RCC 7860 (cell line): ENCODE results near the gene HYAL3.
"Not testable (repeated sequence)": the region's sequence is repeated elsewhere in the genome, so short reads cannot be mapped to it uniquely, and the experiment has no call there.

Experiments used
- DNase-seq: peaks from one replicate; pipeline ENCODE4 v3.0.0-alpha.2; 2015; ENCODE audit warnings: low spot score
- FAIRE-seq: peaks from 2 replicates; lab custom pipeline; 2012; peaks lifted over from hg19 to GRCh38; lab: Jason Lieb, UNC

Gene HYAL3

GRCh38 chr3:50272911-50273688, 26.1 kb downstream of the HYAL3 start:
- FAIRE-seq (no peak), DNase-seq (peak; percentile 70)

DNA sequence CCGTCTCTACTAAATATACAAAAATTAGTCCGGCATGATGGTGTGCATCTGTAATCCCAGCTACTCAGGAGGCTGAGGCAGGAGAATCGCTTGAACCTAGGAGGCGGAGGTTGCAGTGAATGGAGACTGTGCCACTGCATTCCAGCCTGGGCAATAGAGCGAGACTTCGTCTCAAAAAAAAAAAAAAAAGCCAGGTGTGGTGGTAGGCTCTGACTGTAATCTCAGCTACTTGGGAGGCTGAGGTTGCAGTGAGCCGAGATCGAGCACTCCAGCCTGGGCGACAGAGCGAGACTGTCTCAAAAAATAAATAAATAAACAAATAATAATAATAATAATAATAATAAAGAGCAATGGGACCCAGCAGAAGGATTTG, 26.7 kb downstream of the HYAL3 start:
- FAIRE-seq, DNase-seq: not testable (repeated sequence)

GRCh38 chr3:50271314-50271936, 27.8 kb downstream of the HYAL3 start:
- FAIRE-seq (no peak), DNase-seq (no peak)

DNA sequence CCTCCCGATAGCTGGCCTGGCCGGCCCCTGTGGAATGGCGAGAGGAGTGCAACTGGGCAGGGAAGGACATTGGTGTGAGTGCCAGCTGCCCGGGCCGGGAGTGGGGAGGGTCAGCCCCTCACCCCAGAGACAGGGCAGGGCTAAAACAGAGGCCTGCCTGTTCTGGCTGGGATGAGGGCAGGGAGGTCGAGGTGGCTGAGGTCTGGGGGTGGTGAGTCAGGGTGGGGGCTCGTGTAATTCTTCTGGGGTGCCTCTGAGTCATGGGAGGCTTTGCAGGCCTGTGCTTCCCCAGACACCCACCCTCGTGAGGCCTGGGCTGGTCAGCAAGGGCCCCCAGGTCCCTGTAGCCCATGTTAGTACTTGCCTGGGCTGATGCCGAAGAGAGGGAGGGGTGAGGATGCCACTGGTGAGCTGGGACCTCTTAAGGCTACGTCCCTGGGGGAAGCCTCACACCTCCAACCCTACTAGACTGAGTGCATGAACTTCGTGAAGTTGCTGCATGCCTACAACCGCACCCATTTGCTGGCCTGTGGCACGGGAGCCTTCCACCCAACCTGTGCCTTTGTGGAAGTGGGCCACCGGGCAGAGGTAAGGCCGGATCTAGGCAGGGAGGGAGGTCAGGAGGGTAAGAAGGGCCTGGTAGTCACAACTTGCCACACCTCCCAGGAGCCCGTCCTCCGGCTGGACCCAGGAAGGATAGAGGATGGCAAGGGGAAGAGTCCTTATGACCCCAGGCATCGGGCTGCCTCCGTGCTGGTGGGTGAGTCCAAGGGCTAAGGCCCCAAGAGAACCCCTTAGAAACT, 28.6 kb downstream of the HYAL3 start:
- FAIRE-seq = no peak
- DNase-seq = no peak

- FAIRE-seq = no peak
- peak; percentile 64 for DNase-seq
Measured at GRCh38 chr3:50269977-50270413, 29.2 kb downstream of the HYAL3 start.

DNA sequence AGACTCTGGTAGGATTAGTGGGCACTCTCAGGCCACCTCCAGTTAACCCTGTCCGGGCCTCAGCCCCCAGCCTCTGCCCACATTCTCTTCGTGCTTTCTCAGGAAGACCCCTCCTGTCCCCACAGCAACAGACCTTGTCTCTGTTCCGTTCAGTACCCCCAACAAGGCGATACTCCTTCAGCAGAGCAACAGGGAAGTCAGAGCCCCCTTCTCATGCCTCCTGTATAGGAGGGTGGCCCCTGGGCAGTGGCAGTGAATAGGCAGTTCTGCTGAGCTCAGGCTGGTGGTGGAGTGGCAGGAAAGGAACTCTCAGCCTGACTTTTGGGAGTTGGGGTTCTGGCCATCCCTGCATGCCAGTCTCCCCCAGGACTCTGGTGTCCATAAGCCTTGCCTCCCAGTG, 29.7 kb downstream of the HYAL3 start:
- DNase-seq (no peak), FAIRE-seq (no peak)

- FAIRE-seq (no peak), DNase-seq (peak; percentile 58)
Measured at GRCh38 chr3:50268703-50269451, 30.3 kb downstream of the HYAL3 start, which contains the start of gene SEMA3B. TSS of gene SEMA3B (plus strand) at chr3:50269147. CDS start at chr3:50269241, 94 bp downstream.

DNA sequence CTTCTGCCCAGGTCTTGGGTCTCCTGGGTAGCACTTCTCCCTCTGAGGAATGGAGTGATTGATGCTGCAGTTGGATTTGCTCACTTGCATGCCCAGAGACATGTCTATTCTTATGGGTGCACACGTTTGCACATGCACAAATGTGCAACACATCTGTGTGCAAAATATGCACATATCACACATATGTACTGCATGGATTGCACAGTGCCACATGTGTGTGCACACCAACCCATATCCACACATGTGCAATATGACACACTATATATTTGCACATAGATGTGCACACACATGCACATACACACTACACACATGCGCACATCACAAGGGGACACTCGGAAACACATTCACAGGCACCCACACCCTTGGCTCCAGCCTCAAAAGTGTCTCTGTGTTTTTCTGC, 30.9 kb downstream of the HYAL3 start:
- FAIRE-seq = no peak
- no peak for DNase-seq

DNA sequence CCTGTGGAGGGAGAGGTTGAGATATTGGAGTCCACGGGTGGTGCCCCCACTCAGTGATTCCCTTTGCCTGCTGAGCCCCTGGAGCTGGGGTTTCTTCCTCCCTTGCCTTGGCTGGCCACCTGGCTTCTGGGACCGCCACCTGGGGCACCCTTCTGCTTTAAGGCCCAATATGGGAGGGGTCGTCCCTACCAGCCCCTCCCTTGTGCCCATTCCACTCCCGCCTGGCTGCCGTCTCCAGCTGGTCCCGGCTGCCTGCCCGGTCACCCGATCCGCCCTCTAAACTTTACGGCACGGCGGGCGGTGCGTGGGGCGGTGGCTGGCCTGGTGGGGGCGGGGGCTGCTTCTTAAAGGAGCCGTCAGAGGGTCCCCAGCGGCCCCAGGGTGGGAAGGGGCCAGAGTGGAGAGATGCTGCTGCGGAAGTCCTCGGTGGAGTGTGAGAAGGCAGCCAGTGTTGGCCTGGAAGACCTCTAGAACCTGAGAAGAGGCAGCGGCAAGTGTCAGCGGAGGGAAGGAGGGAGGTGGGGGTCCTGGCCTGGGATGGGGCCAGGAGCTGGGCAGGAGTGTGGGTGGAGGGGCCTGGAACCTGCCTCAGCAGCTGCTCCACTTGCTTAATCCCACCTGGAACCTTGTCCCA, 31.8 kb downstream of the HYAL3 start:
- DNase-seq (no peak), FAIRE-seq (no peak)

GRCh38 chr3:50266836-50267235, 32.4 kb downstream of the HYAL3 start:
- FAIRE-seq = no peak
- DNase-seq = no peak

DNA sequence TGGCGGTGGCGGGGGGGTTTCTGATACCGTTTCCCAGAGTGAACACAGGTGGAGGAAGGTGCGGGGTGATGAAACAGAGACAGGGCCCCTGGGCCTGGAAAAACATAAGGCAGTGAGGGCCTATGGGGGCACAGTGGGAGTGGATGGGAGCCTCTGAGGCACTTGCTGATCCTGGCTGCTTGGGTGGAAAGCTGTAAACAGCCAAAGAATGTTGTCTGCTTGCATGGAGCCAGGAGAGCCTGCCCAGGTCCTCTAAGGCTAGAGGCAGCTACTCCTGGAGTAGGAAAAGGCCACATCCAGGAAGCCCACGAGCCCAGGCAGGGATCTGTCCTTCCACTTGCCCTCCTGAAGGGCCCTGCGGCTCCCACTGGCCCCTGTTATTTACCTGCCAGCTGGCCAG, 33.2 kb downstream of the HYAL3 start:
- DNase-seq (no peak), FAIRE-seq (no peak)

GRCh38 chr3:50265571-50265970, 33.6 kb downstream of the HYAL3 start:
- DNase-seq = no peak
- no peak for FAIRE-seq

DNA sequence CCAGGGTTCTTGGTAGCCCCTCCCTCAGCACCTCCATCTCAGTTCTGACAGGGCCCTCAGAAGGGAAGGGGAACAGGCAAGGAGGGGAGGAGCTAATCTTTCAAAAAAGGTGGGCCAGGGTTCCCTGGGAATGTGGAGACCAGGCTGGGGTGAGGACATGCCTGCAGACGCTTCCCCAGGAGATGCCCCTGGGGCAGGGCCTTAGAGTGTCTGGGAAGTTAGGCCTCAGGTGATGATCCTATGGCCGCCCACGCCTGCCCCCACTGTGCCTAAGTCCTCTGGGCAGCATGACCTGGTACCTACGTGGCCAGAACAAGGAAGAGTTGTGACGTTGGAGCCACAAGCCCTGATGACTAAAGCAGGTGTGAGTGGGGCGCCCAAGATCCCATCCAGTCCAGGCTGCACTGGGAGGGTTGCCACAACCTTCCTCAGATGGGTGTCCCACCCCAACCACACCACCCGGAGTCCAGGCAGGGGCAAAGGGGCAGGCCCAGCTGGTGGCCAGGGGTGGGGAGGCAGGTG, 34.2 kb downstream of the HYAL3 start:
- FAIRE-seq (no peak), DNase-seq (peak; percentile 40)

GRCh38 chr3:50264383-50264963, 34.7 kb downstream of the HYAL3 start:
- DNase-seq = peak; percentile 84
- no peak for FAIRE-seq

- FAIRE-seq (no peak), DNase-seq (peak; percentile 12)
Measured at GRCh38 chr3:50263478-50264382, 35.5 kb downstream of the HYAL3 start.

GRCh38 chr3:50262778-50263177, 36.4 kb downstream of the HYAL3 start:
- DNase-seq (no peak), FAIRE-seq (no peak)

- FAIRE-seq = not testable (repeated sequence)
Measured at GRCh38 chr3:50262200-50262599, 37.0 kb downstream of the HYAL3 start.

GRCh38 chr3:50261505-50261904, 37.7 kb downstream of the HYAL3 start:
- DNase-seq (no peak), FAIRE-seq (no peak)

More at GRCh38 chr3:50262200-50262599, 37.0 kb downstream of the HYAL3 start:
- DNase-seq = not testable (repeated sequence)
